CD4-positive, alpha-beta T cell treated with Interleukin-17A for 4 hours (primary cell): ENCODE results near the gene ADAMTS6.
"Not testable (repeated sequence)": the region's sequence is repeated elsewhere in the genome, so short reads cannot be mapped to it uniquely, and the experiment has no call there.

Source experiments
- DNase-seq: peaks from one replicate; pipeline ENCODE4 v3.0.0-alpha.2; 2020; ENCODE audit warnings: mixed read lengths

Gene ADAMTS6

GRCh38 chr5:65462139-65462705 lies 19.5 kb downstream of the ADAMTS6 start:
- no peak for DNase-seq

GRCh38 chr5:65461490-65461889 lies 20.2 kb downstream of the ADAMTS6 start:
- DNase-seq, result no peak

DNA sequence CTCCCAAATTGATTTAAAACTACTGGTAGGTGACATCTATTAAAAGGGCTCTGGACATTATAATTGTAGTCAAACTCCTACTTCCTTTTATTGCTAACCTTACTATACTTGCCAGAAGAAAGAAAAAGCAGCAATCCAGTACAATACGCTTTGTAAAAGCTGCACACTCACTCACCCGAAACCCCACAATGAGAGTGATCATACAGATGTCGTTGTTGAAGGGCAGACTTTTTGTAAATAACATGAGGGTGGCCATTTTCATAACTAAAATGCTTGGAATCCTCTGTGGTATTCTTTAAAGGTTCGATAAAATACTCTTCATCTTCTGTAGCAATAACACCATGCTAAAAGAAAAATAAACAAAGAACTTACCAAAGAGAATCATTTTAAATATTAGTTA lies 21.7 kb downstream of the ADAMTS6 start:
- DNase-seq, result no peak

GRCh38 chr5:65455064-65455463 lies 26.7 kb downstream of the ADAMTS6 start:
- no peak for DNase-seq

- no peak for DNase-seq
Observed at GRCh38 chr5:65451436-65451835, 30.3 kb downstream of the ADAMTS6 start.

DNA sequence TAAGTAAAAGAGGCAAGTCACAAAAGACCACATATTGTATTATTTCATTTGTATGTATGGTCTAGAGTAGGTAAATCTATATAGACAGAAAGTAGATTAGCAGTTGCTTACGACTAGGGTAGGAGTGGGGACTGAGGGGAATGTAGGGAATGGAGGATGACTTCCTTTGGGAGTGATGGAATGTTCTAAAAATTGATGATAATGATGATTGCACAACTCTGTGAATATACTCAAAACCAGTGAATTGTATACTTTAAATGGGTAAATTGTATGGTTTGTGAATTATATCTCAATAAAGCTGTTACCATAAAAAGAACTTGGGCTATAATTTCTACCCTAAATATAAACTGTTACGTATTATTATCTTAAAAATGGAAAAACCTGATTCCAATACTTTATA lies 35.0 kb downstream of the ADAMTS6 start:
- DNase-seq, result no peak

DNA sequence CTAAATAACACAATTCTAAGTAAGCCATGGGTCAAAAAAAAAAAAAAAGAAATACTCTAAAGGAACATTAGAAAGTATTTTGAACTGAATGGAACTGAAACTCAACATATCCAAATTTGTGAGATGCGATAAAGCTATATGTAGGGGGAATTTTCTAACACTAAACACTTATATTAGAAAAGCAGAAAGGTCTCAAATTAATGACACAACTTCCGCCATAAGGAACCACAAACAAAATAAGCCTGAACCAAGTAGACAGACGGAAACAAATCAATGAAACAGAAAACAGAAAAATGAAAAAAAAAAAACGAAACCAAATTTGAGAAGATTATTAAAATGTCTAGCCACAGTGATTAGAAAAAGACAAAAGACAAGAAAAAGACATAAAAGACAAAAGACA lies 39.9 kb downstream of the ADAMTS6 start:
- DNase-seq, result no peak

- DNase-seq, result no peak
Observed at GRCh38 chr5:65440456-65440855, 41.3 kb downstream of the ADAMTS6 start.

- DNase-seq, result no peak
Observed at GRCh38 chr5:65434122-65434521, 47.6 kb downstream of the ADAMTS6 start.

DNA sequence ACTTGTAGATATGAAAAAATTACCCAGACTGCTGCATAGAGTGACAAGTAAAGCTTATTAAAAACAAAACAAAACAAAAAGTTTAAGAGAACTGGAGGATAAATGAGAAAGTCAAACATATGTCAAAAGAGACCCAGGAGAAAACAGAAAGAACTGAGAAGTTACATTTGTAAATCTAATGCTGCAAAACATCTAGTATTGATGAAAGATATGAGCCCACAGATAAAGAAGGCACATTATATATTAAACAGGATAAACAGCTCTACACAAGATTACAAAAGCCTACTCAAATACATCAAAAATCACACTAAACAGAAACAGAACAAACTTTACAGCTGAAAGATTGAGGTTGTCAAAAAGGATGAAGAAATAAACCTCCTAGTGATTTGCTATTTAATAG lies 55.1 kb downstream of the ADAMTS6 start:
- DNase-seq, result no peak

DNA sequence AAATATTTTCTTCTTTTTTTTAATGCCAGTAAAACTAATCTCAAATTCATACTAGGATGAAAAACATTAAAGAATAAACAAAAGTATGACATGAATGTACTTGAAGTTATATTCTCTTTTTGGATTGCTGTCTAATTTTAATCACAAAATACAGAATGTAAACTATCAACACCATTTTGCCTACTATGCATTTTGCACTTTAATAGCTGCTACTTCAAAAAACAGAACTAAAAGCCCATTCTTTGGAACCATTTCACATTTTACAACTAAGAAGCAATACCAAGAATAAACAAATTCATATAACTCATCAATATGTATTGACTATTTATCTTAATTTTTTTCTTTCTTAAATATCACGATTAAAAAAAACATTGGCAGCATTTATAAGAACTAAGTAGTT lies 58.1 kb downstream of the ADAMTS6 start:
- no peak for DNase-seq

GRCh38 chr5:65418661-65419060 lies 63.1 kb downstream of the ADAMTS6 start:
- DNase-seq, result no peak

DNA sequence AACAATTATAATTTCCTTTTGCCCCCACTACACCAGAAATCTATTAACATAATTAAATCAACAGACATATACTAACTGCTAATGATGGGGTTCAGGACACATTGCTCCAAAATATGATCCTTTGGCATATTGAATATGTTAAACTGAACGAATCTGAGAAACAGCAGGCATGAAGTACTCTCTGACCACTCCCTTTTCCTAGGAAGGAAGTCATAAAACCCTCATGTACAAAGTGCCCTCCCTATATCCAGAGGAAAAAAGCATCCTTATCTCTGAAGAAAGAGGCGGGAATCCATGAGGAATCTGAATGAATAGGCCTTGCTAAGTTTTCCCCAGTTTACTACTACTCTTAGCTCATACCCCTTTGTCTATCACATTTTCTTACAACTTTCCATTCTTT lies 67.9 kb downstream of the ADAMTS6 start:
- no peak for DNase-seq

DNA sequence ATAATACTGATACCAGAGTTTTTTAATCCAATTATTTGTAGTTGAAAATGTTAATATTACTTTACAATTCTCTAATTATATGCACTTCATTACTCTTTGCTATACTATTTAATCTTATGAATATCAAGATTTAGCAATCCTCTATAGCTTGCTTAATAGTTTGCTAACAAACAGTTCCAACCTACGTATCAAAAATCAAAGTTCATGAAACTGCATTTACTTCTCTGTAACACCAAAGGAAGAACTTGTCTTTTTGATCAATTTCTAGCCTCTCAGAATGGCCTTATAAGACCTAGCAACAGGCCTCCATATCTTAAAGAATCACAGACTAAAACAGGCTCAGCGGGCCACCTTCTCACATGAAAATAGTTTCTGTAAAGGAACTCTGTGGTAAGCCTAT lies 68.9 kb downstream of the ADAMTS6 start:
- DNase-seq, result no peak

- DNase-seq, result no peak
Observed at GRCh38 chr5:65411356-65411755, 70.4 kb downstream of the ADAMTS6 start.

- DNase-seq, result no peak
Observed at GRCh38 chr5:65395526-65396155, 86.1 kb downstream of the ADAMTS6 start.

GRCh38 chr5:65394087-65394486 lies 87.6 kb downstream of the ADAMTS6 start:
- no peak for DNase-seq

DNA sequence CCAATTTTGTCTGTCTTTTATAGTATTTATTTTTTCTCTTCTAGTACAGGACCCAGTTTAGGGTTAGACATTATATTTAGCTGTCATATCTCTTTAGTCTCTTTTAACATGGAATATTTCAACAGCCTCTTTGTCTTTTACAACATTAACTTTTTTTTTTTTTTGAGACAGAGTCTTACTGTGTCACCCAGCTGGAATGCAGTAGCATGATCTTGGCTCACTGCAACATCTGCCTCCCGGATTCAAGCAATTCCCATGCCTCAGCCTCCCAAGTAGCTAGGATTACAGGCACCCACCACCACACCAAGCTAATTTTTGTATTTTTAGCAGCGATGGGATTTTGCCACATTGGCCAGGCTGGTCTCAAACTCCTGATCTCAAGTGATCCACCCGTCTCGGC lies 90.1 kb downstream of the ADAMTS6 start:
- DNase-seq, result no peak

GRCh38 chr5:65390208-65390607 lies 91.5 kb downstream of the ADAMTS6 start:
- no peak for DNase-seq

- no peak for DNase-seq
Observed at GRCh38 chr5:65383859-65384258, 97.9 kb downstream of the ADAMTS6 start.

DNA sequence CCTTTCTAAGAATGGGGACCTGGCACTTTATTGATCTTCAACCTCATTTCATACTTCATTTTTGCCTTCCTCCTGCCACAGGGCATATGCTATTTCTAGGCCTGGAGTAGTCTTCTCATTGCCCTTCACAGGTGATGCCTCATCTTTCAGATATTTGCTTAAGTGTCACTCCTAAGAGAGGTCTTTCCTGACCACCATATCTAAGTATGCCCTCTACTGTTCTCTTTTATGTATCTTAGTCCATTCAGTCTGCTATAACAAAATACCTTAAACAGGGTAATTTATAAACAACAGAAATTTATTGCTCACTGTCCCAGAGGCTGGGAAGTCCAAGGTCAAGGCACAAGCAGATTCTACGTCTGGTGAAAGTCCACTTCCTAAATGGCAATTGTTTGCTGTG lies 99.1 kb downstream of the ADAMTS6 start:
- no peak for DNase-seq

DNA sequence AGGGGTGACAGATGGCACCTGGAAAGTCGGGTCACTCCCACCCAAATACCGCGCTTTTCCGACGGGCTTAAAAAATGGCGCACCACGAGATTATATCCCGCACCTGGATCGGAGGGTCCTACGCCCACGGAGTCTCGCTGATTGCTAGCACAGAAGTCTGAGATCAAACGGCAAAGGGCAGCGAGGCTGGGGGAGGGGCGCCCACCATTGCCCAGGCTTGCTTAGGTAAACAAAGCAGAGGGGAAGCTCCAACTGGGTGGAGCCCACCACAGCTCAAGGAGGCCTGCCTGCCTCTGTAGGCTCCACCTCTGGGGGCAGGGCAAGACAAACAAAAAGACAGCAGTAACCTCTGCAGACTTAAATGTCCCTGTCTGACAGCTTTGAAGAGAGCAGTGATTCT lies 111.2 kb downstream of the ADAMTS6 start:
- DNase-seq, result not testable (repeated sequence)

DNA sequence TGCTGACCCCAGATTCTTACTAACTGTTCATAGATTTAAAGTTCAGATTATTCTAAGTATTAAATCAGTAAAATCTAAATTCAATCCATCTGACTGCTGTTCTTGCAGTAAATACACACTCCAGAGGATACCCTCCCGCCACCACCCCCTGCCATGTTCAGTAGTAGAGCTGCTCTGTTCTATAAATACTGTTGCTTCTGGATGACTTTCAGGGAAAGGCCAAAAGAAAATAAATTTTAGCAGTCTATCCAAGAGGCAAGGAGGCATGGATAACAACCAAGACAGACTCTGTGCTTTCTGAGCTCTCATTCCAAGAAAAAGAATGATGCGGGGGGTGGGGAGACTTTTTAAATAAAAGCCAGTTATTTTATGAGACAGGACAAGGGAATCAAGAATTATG lies 115.1 kb downstream of the ADAMTS6 start:
- no peak for DNase-seq

DNA sequence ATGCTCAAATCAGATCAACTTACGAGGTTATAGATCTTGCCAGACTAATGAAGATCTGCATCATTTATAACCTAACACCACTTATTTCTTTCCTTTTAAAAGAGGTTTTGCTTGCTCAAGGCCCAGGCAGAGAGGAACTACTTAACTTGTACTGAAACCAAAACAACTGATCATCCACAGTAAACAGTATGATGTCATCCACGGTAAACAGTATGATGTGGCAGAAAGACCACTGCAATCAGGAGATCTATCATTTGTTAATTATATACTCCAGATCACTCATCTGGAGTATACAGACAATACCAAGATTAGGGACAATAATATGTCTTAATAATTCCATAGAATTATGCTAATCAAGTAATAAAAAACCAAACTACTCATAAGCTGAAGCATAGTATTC lies 116.8 kb downstream of the ADAMTS6 start:
- DNase-seq, result no peak

DNA sequence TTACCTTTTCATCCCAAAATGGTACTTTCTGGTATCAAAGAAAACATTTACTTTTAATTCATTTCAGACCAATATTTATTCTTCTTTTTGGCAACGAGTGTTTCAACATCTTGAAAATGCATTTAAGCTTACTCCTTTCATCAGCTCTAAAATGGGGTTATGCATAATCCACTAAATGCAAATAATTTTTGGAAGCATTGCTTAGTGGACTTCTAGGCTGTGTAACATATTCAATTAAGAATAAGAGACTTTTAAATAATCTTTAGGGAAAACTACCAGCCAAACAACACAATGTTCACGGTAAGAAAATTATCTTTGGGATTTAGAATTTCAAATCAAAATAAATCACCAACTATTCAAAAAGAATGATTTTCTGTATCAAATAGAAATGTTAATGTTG lies 118.2 kb downstream of the ADAMTS6 start:
- no peak for DNase-seq
